HK-2 (cell line): ENCODE data around the gene DNAJB6.

Experiments
- DNase-seq: peaks from one replicate; pipeline ENCODE4 v3.0.0-alpha.2; 2018; ENCODE audit not compliant: unreplicated experiment

Gene DNAJB6

GRCh38 chr7:157409753-157410727, 73.2 kb downstream of the DNAJB6 start:
- DNase-seq, result no peak

- DNase-seq, result no peak
These were observed 74.2 kb downstream of the DNAJB6 start for GRCh38 chr7:157410831-157411556.

GRCh38 chr7:157411580-157411979, 74.8 kb downstream of the DNAJB6 start:
- DNase-seq, result no peak

- DNase-seq, result peak; percentile 44
These were observed 75.2 kb downstream of the DNAJB6 start for GRCh38 chr7:157412021-157412443.

- no peak for DNase-seq
These were observed 75.8 kb downstream of the DNAJB6 start for GRCh38 chr7:157412491-157413180.

- no peak for DNase-seq
These were observed 77.3 kb downstream of the DNAJB6 start for GRCh38 chr7:157413881-157414701.

GRCh38 chr7:157414702-157415096, 77.9 kb downstream of the DNAJB6 start:
- DNase-seq, result no peak

GRCh38 chr7:157415486-157415885, 78.7 kb downstream of the DNAJB6 start:
- DNase-seq, result no peak

- no peak for DNase-seq
These were observed 79.2 kb downstream of the DNAJB6 start for GRCh38 chr7:157416011-157416410.

GRCh38 chr7:157418204-157419034, 81.6 kb downstream of the DNAJB6 start:
- no peak for DNase-seq

GRCh38 chr7:157419035-157419293, 82.2 kb downstream of the DNAJB6 start:
- no peak for DNase-seq

GRCh38 chr7:157422279-157422678, 85.5 kb downstream of the DNAJB6 start:
- no peak for DNase-seq

GRCh38 chr7:157423348-157423747, 86.5 kb downstream of the DNAJB6 start:
- DNase-seq, result no peak

- no peak for DNase-seq
These were observed 87.2 kb downstream of the DNAJB6 start for GRCh38 chr7:157423886-157424565.

GRCh38 chr7:157425137-157425731, 88.4 kb downstream of the DNAJB6 start:
- no peak for DNase-seq

GRCh38 chr7:157425761-157426160, 89.0 kb downstream of the DNAJB6 start:
- DNase-seq, result no peak

- no peak for DNase-seq
These were observed 89.9 kb downstream of the DNAJB6 start for GRCh38 chr7:157426463-157427301.

- no peak for DNase-seq
These were observed 91.2 kb downstream of the DNAJB6 start for GRCh38 chr7:157427811-157428553.
